ENCODE data around the gene SERPINB8.

SERPINB8 gene

DNA sequence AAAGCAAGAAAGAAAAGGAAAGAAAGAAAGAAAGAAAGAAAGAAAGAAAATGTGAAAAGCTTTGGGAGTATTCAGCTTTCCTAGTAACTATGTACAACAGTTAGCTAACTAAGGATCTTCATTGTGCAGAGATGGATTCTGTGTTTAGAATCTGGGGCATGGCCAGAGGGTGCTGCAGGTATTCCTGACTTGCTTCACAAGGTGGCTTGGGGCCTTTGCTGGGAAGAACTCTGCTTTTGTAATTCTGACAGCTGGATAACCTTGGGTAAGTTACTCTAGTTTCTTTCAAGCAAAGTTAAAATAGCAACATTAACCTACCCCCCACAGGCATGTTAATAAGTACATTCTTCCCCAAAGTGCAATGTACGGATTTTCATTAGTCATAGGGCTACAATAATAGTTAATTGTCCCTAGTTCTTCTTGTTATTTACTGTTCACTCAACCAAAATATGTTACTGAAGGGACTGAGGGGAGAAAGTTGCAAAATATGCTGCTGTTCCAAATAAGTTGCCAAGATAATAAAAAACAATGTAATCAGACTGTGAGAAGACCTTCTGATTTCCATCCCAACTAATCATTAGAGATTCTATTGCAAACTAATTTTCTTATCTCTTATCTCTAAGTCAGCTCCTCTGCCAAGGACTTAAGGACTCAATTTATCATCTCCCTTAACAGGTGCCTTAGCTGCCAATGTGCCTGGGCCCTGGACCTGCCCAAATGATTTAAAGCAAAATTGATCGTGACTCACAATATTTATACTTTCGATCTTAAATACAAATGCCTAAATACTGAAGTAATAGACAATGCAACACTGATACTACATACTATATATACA is 50.3 kb downstream of the SERPINB8 start:
- no peak for DNase-seq

DNA sequence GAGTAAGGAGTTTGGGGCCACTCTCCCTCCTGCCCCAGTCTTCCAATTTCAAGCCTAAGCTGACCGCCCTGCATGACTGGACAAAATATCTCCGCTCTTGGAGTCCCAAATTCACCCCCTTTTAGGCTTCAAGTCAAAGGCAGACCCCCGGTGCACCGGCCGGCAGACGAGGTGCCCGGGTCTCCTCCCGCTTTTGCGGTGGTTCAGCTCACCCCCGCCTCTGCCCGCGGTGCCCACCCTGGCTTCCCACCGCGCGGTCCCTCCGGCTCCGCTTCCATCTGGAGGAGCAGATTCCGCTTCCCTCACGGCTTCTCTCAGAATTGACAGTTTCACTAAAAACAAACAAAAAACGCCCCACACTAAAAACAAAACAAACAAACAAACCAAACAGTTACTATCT is 56.5 kb downstream of the SERPINB8 start:
- no peak for DNase-seq

GRCh38 chr18:64027931-64028695 is 58.2 kb downstream of the SERPINB8 start:
- DNase-seq, result no peak

DNA sequence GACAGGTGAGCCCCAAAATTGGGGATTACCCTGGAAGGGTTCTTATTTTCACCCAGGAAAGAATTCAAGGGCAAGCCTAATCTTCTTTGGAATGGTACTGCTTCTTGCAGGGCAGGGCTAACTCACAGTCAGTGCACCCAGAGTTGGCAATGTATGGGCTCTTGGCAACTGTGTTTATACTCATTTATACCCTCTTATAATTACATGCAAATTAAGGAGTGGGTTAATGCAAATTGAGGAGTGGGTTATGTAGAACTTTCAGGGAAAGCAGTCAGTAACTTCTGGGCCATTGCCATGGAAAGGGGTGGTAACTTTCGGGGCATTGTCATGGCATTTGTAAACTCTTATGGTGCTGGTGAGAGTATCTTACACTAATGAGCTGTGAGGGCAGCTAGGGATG is 59.2 kb downstream of the SERPINB8 start:
- no peak for DNase-seq

DNA sequence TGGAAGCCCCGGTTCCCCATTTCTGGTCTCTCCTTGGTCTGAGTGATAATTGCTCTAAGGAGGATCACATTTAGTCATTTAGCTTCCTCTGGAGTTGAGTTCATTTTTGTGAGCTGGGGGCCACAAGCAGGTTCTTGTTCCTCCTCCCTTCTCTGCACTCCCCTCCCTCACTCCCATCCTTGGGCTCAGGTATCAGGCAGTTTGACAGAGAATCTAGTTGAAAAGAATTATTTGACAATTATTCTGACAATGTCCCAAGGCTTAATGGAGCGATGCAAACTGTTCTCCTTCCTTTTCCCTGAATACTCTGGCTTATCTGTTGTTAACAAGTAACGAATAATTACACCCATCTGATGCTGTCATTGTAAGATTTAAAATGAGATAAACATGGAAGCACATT is 61.5 kb downstream of the SERPINB8 start:
- no peak for DNase-seq

- DNase-seq, result no peak
Measured at GRCh38 chr18:64032312-64032711, 62.4 kb downstream of the SERPINB8 start.

GRCh38 chr18:64037812-64038414 is 68.0 kb downstream of the SERPINB8 start:
- DNase-seq, result peak; percentile 16
